Left lung (tissue), 10 donors: ENCODE measurements around the gene RAB31. TPM values are rescaled to one million over a fixed set of nuclear protein-coding genes. Genes with fewer than 3 reads are reported as not detected.
A peak's percentile ranks its signal among the peaks of the same experiment; 100 is the strongest.

Experiments used
- ATAC-seq: fragments of 200-7000 bp; cut with Tn5 transposase; one replicate; pipeline ENCODE4 v1.9.1; 2020; ENCODE audit warnings: moderate library complexity
- DNase-seq, 4 donors: peaks; one replicate each; pipeline ENCODE4 v3.0.0-alpha.2; 2013 to 2020
- H3K27ac ChIP-seq, 2 donors: fragments of 200-600 bp; sonication (generic) in 1 of 2; one replicate each; pipeline versions ENCODE4 v1.5.0 to v1.8.0; 2020 to 2021
- H3K27me3 ChIP-seq, 2 donors: fragments of 200-600 bp; sonication (generic) in 1 of 2; one replicate each; pipeline versions ENCODE4 v1.5.0 to v1.8.0; 2020 to 2021
- H3K36me3 ChIP-seq, 2 donors: fragments of 200-600 bp; sonication (generic) in 1 of 2; one replicate each; pipeline versions ENCODE4 v1.5.0 to v1.8.0; 2020 to 2021
- H3K4me1 ChIP-seq, 2 donors: fragments of 200-600 bp; one replicate each; pipeline ENCODE4 v1.8.0; 2021
- H3K4me3 ChIP-seq, 2 donors: fragments of 200-600 bp; sonication (generic) in 1 of 2; one replicate each; pipeline versions ENCODE4 v1.5.0 to v1.8.0; 2020 to 2021; ENCODE audit warnings: mild to moderate bottlenecking in 1 of 2
- H3K9me3 ChIP-seq, 2 donors: fragments of 200-600 bp; sonication (generic) in 1 of 2; one replicate each; pipeline versions ENCODE4 v1.5.0 to v1.8.0; 2020 to 2021
- intact Hi-C, 2 donors: fragments of 100-400 bp; cut with DNase I; formaldehyde crosslinking; loops; one replicate each; pipeline versions ENCODE4 v1.11.2 to v1.14.2; 2022
- polyA plus RNA-seq, 6 donors: library from polyadenylated mRNA; unstranded; fragments of 120-200 nt; gene quantifications; one replicate each; pipeline ENCODE4 v1.2.1, GENCODE V29; 2013; ENCODE audit not compliant: insufficient read length in 6 of 6
- total RNA-seq, 2 donors: library from RNA; stranded (reverse); fragmentation: NEBNext Ultra II Directional; extraction: Animal tissue kit (Norgen Biotek cat#: 25700); gene quantifications; one replicate each; pipeline ENCODE4 v1.2.1, GENCODE V29; 2021
- TF ChIP-seq, protein P1 (sequence below), 2 donors: fragments of 200-600 bp; sonication (generic) in 1 of 2; IDR thresholded peaks; one replicate each; pipeline versions ENCODE4 v1.5.0 to v1.8.0; 2021; ENCODE audit warnings: antibody characterized with exemption in 2 of 2
- donor health status: DM: no; HTN: yes; CAD: no.
- donor health status: DM: no; HTN: no; CAD: no.

Gene RAB31
- total and polyA plus RNA-seq, 8 donors, result 30.3 to 135 (median 37.3) TPM

DNA sequence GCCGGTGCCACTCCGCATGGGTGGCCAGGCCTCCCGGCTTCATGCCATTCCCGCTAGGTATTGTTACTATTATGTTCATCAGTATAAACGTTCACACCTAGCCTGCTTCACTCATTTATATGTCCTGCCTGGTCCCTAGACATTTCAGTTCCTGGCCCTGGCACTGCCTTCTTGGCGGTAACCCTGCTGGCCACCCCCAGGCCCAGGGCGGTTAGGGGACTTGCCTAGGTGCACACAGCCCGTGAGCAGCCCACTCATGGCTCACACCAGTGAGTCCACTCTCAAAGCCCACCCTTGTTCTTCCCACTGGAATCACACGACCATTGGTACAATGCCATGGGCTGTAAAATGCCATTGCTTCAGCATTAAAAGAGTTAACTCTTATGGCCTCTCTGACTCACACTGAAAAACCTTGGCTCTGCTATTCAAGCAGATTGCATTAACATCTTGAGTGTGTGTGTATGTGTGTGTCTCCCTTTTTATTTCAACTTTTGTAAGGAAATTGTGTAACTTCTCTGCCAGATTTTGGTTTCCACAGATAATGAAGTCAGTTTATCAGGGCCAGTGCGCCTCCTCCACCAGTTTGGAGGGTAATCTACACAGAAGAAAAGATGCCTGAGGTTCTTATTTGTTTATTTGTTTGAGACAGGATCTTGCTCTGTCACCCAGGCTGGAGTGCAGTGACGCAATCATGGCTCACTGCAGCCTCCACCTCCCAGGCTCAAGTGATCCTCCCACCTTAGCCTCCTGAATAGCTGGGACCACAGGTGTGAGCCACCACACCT lies 74.2 kb downstream of the RAB31 start:
- peak; percentile 70 for ATAC-seq
- Histone ChIP-seq H3K4me1 (peaks cover 3 to 57% of the 10 kb centered on the region in 2 donors), H3K27ac (peak overlapping the region in 1 of 2 donors; percentile 88), H3K9me3 (no peaks in the 10 kb centered on the region), H3K36me3 (no peaks in the 10 kb centered on the region), H3K27me3 (no peaks in the 10 kb centered on the region), H3K4me3 (no peak overlapping the region)
- TF ChIP-seq, protein P1, sequence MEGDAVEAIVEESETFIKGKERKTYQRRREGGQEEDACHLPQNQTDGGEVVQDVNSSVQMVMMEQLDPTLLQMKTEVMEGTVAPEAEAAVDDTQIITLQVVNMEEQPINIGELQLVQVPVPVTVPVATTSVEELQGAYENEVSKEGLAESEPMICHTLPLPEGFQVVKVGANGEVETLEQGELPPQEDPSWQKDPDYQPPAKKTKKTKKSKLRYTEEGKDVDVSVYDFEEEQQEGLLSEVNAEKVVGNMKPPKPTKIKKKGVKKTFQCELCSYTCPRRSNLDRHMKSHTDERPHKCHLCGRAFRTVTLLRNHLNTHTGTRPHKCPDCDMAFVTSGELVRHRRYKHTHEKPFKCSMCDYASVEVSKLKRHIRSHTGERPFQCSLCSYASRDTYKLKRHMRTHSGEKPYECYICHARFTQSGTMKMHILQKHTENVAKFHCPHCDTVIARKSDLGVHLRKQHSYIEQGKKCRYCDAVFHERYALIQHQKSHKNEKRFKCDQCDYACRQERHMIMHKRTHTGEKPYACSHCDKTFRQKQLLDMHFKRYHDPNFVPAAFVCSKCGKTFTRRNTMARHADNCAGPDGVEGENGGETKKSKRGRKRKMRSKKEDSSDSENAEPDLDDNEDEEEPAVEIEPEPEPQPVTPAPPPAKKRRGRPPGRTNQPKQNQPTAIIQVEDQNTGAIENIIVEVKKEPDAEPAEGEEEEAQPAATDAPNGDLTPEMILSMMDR (IDR thresholded peaks at IDR 0.05), result no peak
- DNase-seq, result peak in 1 of 4 donors; percentile 28
- intact Hi-C loops, result no loop called here

DNA sequence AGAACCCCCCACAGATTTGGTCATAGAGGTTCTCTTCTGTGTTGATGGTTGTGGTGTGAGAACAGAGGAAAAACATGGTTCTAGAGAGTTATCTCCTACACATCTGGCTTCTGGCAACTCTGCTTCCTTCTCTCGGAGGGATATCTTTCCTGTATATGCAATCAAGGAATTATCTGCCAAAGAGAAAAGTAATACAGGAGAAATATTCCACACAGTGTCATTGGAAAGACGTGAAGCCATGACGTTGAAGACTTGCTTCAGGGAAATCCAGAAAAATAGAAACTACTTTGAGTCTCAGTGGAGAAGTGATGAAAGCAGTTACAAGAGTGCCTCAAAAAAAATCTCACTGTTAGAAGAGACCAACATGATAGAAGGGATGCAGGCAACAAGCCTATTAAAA lies 78.5 kb downstream of the RAB31 start:
- Histone ChIP-seq H3K27me3 (no peaks in the 10 kb centered on the region), H3K4me1 (peaks cover 3 to 26% of the 10 kb centered on the region in 2 donors), H3K9me3 (no peaks in the 10 kb centered on the region), H3K27ac (no peak overlapping the region), H3K36me3 (no peaks in the 10 kb centered on the region), H3K4me3 (no peak overlapping the region)
- no peak for DNase-seq
- TF ChIP-seq, protein P1 (IDR thresholded peaks at IDR 0.05), result no peak
- intact Hi-C loops, result no loop called here
- ATAC-seq, result no peak

DNA sequence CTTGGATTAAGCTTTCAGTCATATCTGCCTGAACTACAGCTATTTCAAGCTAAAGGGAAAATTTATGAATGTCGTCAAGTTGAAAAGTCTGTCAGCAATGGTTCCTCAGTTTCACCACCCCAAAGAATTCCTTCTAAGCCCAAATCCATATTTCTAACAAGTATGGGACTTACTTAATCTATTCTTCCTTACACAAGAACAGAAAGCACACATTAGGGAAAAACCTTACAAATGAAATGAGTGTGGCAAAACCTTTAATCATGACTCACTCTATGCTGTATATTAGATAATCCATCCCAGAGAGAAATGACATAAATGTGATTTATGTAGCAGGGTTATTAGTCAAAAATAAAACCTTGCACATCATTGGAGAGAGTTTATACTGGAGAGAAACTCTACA lies 78.9 kb downstream of the RAB31 start:
- H3K4me1 ChIP-seq, result peaks cover 3 to 26% of the 10 kb centered on the region in 2 donors
- no peaks in the 10 kb centered on the region for H3K9me3 ChIP-seq
- TF ChIP-seq, protein P1 (IDR thresholded peaks at IDR 0.05), result no peak
- H3K36me3 ChIP-seq, result no peaks in the 10 kb centered on the region
- no peaks in the 10 kb centered on the region for H3K27me3 ChIP-seq
- H3K4me3 ChIP-seq, result no peak overlapping the region
- no peak overlapping the region for H3K27ac ChIP-seq
- ATAC-seq (no peak), DNase-seq (no peak)
- intact Hi-C loops, result no loop called here

DNA sequence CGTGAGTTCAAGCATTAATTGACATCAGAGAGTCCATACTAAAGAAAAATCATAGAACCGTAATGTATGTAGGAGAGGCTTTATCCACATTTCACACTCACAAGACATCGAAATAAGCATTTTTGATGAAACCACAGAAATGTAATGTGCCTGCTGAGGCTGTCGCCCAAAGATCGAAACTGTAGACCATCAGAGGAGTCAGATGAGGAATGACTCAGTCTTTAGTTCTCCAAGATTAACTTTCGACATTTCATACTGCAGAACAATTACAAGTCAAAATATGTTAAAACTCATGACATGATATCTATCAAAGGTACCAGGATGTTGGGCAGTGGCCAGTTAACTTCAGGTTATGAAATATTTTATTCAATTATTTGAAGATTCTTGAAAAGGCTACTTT lies 79.6 kb downstream of the RAB31 start:
- intact Hi-C loops, result no loop called here
- TF ChIP-seq, protein P1 (IDR thresholded peaks at IDR 0.05), result no peak
- DNase-seq (no peak), ATAC-seq (peak; percentile 30)
- Histone ChIP-seq H3K4me3 (no peak overlapping the region), H3K36me3 (no peaks in the 10 kb centered on the region), H3K4me1 (peaks cover 2 to 27% of the 10 kb centered on the region in 2 donors), H3K27me3 (no peaks in the 10 kb centered on the region), H3K27ac (no peak overlapping the region), H3K9me3 (no peaks in the 10 kb centered on the region)

DNA sequence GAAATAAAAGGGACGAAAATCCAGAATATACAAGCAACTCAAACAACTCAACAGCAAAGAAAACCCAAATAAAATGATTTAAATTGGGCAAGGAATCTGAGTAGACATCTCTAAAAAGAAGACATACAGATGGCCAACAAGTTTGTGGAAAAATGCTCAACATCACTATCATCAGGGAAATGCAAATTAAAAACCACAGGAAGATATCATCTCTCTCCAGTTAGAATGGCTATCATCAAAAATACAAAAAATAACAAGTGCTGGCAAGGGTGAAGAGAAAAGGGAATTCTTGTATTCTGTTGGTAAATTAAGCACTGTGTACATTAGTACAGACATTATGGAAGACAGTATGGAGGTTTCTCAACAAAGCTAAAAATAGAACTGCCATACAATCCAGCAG lies 80.0 kb downstream of the RAB31 start:
- intact Hi-C loops, result no loop called here
- no peak for ATAC-seq
- TF ChIP-seq, protein P1 (IDR thresholded peaks at IDR 0.05), result no peak
- H3K36me3 ChIP-seq, result peaks cover 0 to 2% of the 10 kb centered on the region in 2 donors
- H3K27ac ChIP-seq, result no peak overlapping the region
- no peak overlapping the region for H3K4me3 ChIP-seq
- no peak for DNase-seq
- no peaks in the 10 kb centered on the region for H3K27me3 ChIP-seq
- H3K9me3 ChIP-seq, result no peaks in the 10 kb centered on the region
- H3K4me1 ChIP-seq, result peaks cover 0 to 27% of the 10 kb centered on the region in 2 donors
